HepG2 (cell line): Measurements from ENCODE around the gene NABP1. TPM values are rescaled to one million over a fixed set of nuclear protein-coding genes. Genes with fewer than 3 reads are reported as not detected.
A peak's percentile ranks its signal among the peaks of the same experiment; 100 is the strongest.

Experiments
- ATAC-seq: fragments of 200-7000 bp; cut with Tn5 transposase; 3 replicates; pipeline ENCODE4 v1.9.1; 2020; ENCODE audit warnings: mild to moderate bottlenecking, moderate library complexity
- BruUV-seq: library from RNA; stranded (reverse); fragments of 400-500 nt; replicated peaks from 2 replicates; lab custom pipeline; 2021; lab: Mats Ljungman, UMichigan
- CTCF ChIA-PET: fragments of 300-600 bp; formaldehyde crosslinking; extraction: SDS; loops from one replicate; lab custom pipeline; 2021; ENCODE audit warnings: low total read pairs, inconsistent platforms, low intra/inter-chr PET ratio; lab: Yijun Ruan, JAX
- POLR2A ChIA-PET: fragments of 350-600 bp; sonication (Branson Sonifier 250); formaldehyde crosslinking; loops from one replicate; lab custom pipeline; 2020; ENCODE audit warnings: antibody characterized with exemption, inconsistent platforms; lab: Yijun Ruan, JAX
- DNase-seq: peaks from one replicate; pipeline ENCODE4 v3.0.0-alpha.2; 2015; ENCODE audit warnings: low spot score
- FAIRE-seq: peaks from 3 replicates; lab custom pipeline; 2011; peaks lifted over from hg19 to GRCh38; lab: Jason Lieb, UNC
- H2AFZ ChIP-seq: one replicate; pipeline ENCODE4 v1.6.1; 2011; ENCODE audit warnings: low read length, inconsistent platforms
- H3K27ac ChIP-seq: fragments of 300-600 bp; 3 replicates; pipeline ENCODE4 v1.8.0; 2011; ENCODE audit warnings: mixed run types, mild to moderate bottlenecking, mixed read lengths, low read length, inconsistent platforms; ENCODE audit not compliant: insufficient read depth; ENCODE audit errors: extremely low read length
- H3K27me3 ChIP-seq, 2 experiments: fragments of 200-600 bp in 1 of 2; 2 replicates in 1 of 2; 3 replicates in 1 of 2; pipeline versions ENCODE4 v1.6.0 to v1.8.0; 2011; ENCODE audit warnings: low read length in 2 of 2, mild to moderate bottlenecking in 2 of 2, moderate library complexity in 2 of 2, inconsistent platforms in 1 of 2; ENCODE audit not compliant: insufficient read depth in 2 of 2, control insufficient read depth in 1 of 2
- H3K36me3 ChIP-seq, 2 experiments: fragments of 200-600 bp in 1 of 2; replicated peaks in 1 of 2; 2 replicates in 1 of 2; 3 replicates in 1 of 2; pipeline versions ENCODE4 v1.5.1 to v1.8.0; 2011; ENCODE audit warnings: low read length in 2 of 2, inconsistent platforms in 1 of 2; ENCODE audit not compliant: insufficient read depth in 2 of 2, control insufficient read depth in 1 of 2
- H3K4me1 ChIP-seq: 2 replicates; pipeline ENCODE4 v1.5.1; 2012; ENCODE audit warnings: low read length, inconsistent platforms; ENCODE audit not compliant: insufficient read depth
- H3K4me2 ChIP-seq: 2 replicates; pipeline ENCODE4 v1.6.0; 2011; ENCODE audit warnings: low read depth, low read length, inconsistent platforms
- H3K4me3 ChIP-seq, 3 experiments: fragments of 200-600 bp in 1 of 3; sonication (generic), shearing (Covaris generic) in 1 of 3; replicated peaks in 1 of 3; 2 replicates each; pipeline ENCODE4 v1.5.1; 2011 to 2016; ENCODE audit warnings: low read length in 3 of 3, inconsistent platforms in 2 of 3, low read depth in 2 of 3, mild to moderate bottlenecking in 2 of 3, control low read depth in 1 of 3, mixed read lengths in 1 of 3; ENCODE audit not compliant: insufficient read depth in 1 of 3
- H3K79me2 ChIP-seq: one replicate; pipeline ENCODE4 v1.6.1; 2011; ENCODE audit warnings: low read length, inconsistent platforms; ENCODE audit not compliant: insufficient read depth
- H3K9ac ChIP-seq: 2 replicates; pipeline ENCODE4 v1.6.0; 2011; ENCODE audit warnings: mild to moderate bottlenecking, low read depth, low read length, inconsistent platforms; ENCODE audit not compliant: insufficient read depth
- H3K9me3 ChIP-seq: 2 replicates; pipeline ENCODE4 v1.5.1; 2012; ENCODE audit warnings: mild to moderate bottlenecking, low read length
- H4K20me1 ChIP-seq: 2 replicates; pipeline ENCODE4 v1.6.0; 2011; ENCODE audit warnings: inconsistent platforms, mild to moderate bottlenecking, low read length, moderate library complexity; ENCODE audit not compliant: insufficient read depth
- CHD2 ChIP-seq: IDR thresholded peaks from 2 replicates; pipeline ENCODE4 v1.6.1; 2011; ENCODE audit warnings: low read depth, low read length, improper control_type of control experiment
- CREB1 ChIP-seq, 2 experiments: fragments of 450-650 bp in 1 of 2; IDR thresholded peaks; 2 replicates each; pipeline ENCODE4 v1.6.1; 2016 to 2017; ENCODE audit warnings: control low read depth in 1 of 2, mild to moderate bottlenecking in 1 of 2, missing compliant biosample characterization in 1 of 2, missing genetic modification characterization in 1 of 2
- CREBL2 ChIP-seq: sonication (generic); formaldehyde crosslinking; IDR thresholded peaks from 2 replicates; pipeline ENCODE4 v1.8.1; 2023; ENCODE audit warnings: missing genetic modification reagents, mild to moderate bottlenecking, borderline replicate concordance
- ISL2 ChIP-seq: sonication (generic); formaldehyde crosslinking; IDR thresholded peaks from 2 replicates; pipeline ENCODE4 v1.5.0; 2020; ENCODE audit warnings: missing genetic modification reagents
- MIER2 ChIP-seq: IDR thresholded peaks from 2 replicates; pipeline ENCODE4 v1.6.1; 2016; ENCODE audit warnings: missing biosample characterization, missing genetic modification reagents
- MNT ChIP-seq: fragments of 450-650 bp; IDR thresholded peaks from 2 replicates; pipeline ENCODE4 v1.6.1; 2016
- TFE3 ChIP-seq: IDR thresholded peaks from 2 replicates; pipeline ENCODE4 v1.6.1; 2016
- TP53 ChIP-seq: sonication (generic); formaldehyde crosslinking; conservative IDR thresholded peaks from 2 replicates; pipeline ENCODE4 v1.4.0; 2020; ENCODE audit warnings: missing genetic modification reagents
- XRCC5 ChIP-seq: fragments of 200-400 bp; formaldehyde crosslinking; optimal IDR thresholded peaks from 2 replicates; pipeline ENCODE3; 2017; ENCODE audit warnings: mild to moderate bottlenecking, low read length
- ZFX ChIP-seq: sonication (generic); formaldehyde crosslinking; IDR thresholded peaks from 2 replicates; pipeline ENCODE4 v1.4.0; 2020; ENCODE audit warnings: mild to moderate bottlenecking, low read depth, missing genetic modification reagents, moderate library complexity
- ZKSCAN5 ChIP-seq: sonication (generic); formaldehyde crosslinking; IDR thresholded peaks from 2 replicates; pipeline ENCODE4 v1.5.1; 2020; ENCODE audit warnings: mild to moderate bottlenecking, missing genetic modification reagents
- ZUFSP ChIP-seq: sonication (generic); formaldehyde crosslinking; IDR thresholded peaks from 2 replicates; pipeline ENCODE4 v1.9.0; 2021; ENCODE audit warnings: missing genetic modification reagents, mild to moderate bottlenecking, borderline replicate concordance
- WGBS: methylation state at CpG from one replicate; pipeline ENCODE4 v1.1.6; 2017; ENCODE audit warnings: low lambda C conversion rate; 5-methylcytosine and 5-hydroxymethylcytosine counted together
- in situ Hi-C: cut with HindIII; loops from 2 replicates; pipeline ENCODE4 v1.10.0; 2017; ENCODE audit warnings: low pct_unique_long_range_greater_than_20kb; ENCODE audit not compliant: extremely low pct_ligation_motif_present
- intact Hi-C: fragments of 100-400 bp; cut with micrococcal nuclease; formaldehyde crosslinking; loops from one replicate; pipeline ENCODE4 v1.10.0; 2022; ENCODE audit not compliant: unreplicated experiment
- polyA plus RNA-seq, 8 experiments: library from polyadenylated mRNA; depleted of rRNA in 3 of 8; stranded (reverse) in 7 of 8; unstranded in 1 of 8; fragments of >200 nt; fragmentation: Illumina TruSeq in 4 of 8; extraction: Trizol in 4 of 8; gene quantifications; 2 replicates each; pipeline versions ENCODE4 v1.2.1 to v1.2.3, GENCODE V29; 2011 to 2016; ENCODE audit warnings: low read depth in 4 of 8, missing spikeins in 1 of 8, mixed read lengths in 1 of 8; ENCODE audit not compliant: insufficient read depth in 1 of 8
- total RNA-seq, 5 experiments: library from RNA; depleted of rRNA; stranded (reverse); fragments of >200 nt; fragmentation: Illumina TruSeq; extraction: Trizol; gene quantifications; 2 replicates each; pipeline ENCODE4 v1.2.3, GENCODE V29; 2016; ENCODE audit warnings: low read depth in 1 of 5

NABP1 gene
- total and polyA plus RNA-seq, 2 of the 13 experiments (the other 11 are each of a cell fraction or from before 2014, with no cell fraction given) = 14.9 to 19.8 TPM

- 81% methylated on average over 3 of the region's 3 CpGs for WGBS
- Histone ChIP-seq H3K4me1 (peaks cover 1% of the 10 kb centered on the region), H4K20me1 (no peaks in the 10 kb centered on the region), H3K79me2 (no peaks in the 10 kb centered on the region), H3K9ac (no peak overlapping the region), H3K9me3 (no peaks in the 10 kb centered on the region), H3K36me3 (no peaks in the 10 kb centered on the region), H2AFZ (no peak overlapping the region), H3K27ac (no peak overlapping the region), H3K4me2 (no peak overlapping the region), H3K4me3 (no peak overlapping the region), H3K27me3 (no peaks in the 10 kb centered on the region)
- BruUV-seq = no TSS peak
- TF ChIP-seq MIER2 (CRISPR knock-in tag) (no peak), XRCC5 (no peak), CREB1 (IDR thresholded peaks at IDR 0.05) (peak; percentile 57), CREB1 (CRISPR knock-in tag; IDR thresholded peaks at IDR 0.05) (no peak)
- DNase-seq (no peak), ATAC-seq (no peak), FAIRE-seq (no peak)
- intact Hi-C loops (no loop called here), in situ Hi-C loops (no loop called here)
- CTCF ChIA-PET = no interaction called here
- POLR2A ChIA-PET = interaction anchor here (3.4 kb wide), 1 partner anchor 20 kb away, joined by 17 read pairs; the partner anchor contains the start of gene NABP1
These were observed 19.9 kb downstream of the NABP1 start for GRCh38 chr2:191697870-191698269.

- Histone ChIP-seq H3K9me3 (no peaks in the 10 kb centered on the region), H3K79me2 (no peaks in the 10 kb centered on the region), H3K36me3 (no peaks in the 10 kb centered on the region), H3K27me3 (no peaks in the 10 kb centered on the region), H3K27ac (no peak overlapping the region), H3K4me3 (no peak overlapping the region), H3K4me2 (no peak overlapping the region), H4K20me1 (no peaks in the 10 kb centered on the region), H2AFZ (no peak overlapping the region), H3K9ac (no peak overlapping the region), H3K4me1 (peaks cover 11% of the 10 kb centered on the region)
- no TSS peak for BruUV-seq
- intact Hi-C loops = no loop called here
- CTCF ChIA-PET = no interaction called here
- TF ChIP-seq CREBL2 = no peak
- no peak for TF ChIP-seq ZKSCAN5 (CRISPR knock-in tag)
- TF ChIP-seq ISL2 (CRISPR knock-in tag) = no peak
- TF ChIP-seq CHD2 = no peak
- peak; percentile 86 for TF ChIP-seq MNT
- no peak for TF ChIP-seq ZUFSP
- TF ChIP-seq ZFX = no peak
- TF ChIP-seq TP53 (CRISPR knock-in tag) = no peak
- no peak for TF ChIP-seq TFE3
- WGBS = 74% methylated on average over 10 of the region's 10 CpGs
- in situ Hi-C loops = no loop called here
- ATAC-seq = no peak
- DNase-seq = no peak
- POLR2A ChIA-PET = no interaction called here
- no peak for FAIRE-seq
These were observed 21.5 kb downstream of the NABP1 start for GRCh38 chr2:191699341-191699945.
